ENCODE data around the gene WNT7A. TPM values are rescaled to one million over a fixed set of nuclear protein-coding genes. Genes with fewer than 3 reads are reported as not detected.

The WNT7A gene
- total and polyA plus RNA-seq, 3 donors from 2014 or later, result 1.1 to 3.3 (median 1.1) TPM

- WGBS, 2 donors, result 71 to 79% methylated on average over 3 of the region's 3 CpGs
- no peaks in the 10 kb centered on the region for H3K4me1 ChIP-seq
- H3K27ac ChIP-seq, result no peak overlapping the region
- intact Hi-C loops (cut with DNase I; ENCODE audit: low total_unique reads), result no loop called here
- TF ChIP-seq CTCF (IDR thresholded peaks at IDR 0.05) (no peak), POLR2A (IDR thresholded peaks at IDR 0.05) (no peak)
- H3K4me3 ChIP-seq, result no peak overlapping the region
- no peaks in the 10 kb centered on the region for H3K36me3 ChIP-seq (ENCODE audit: low read depth, missing control alignments)
- DNase-seq, result no peak
- H3K27me3 ChIP-seq, result no peaks in the 10 kb centered on the region
- no peaks in the 10 kb centered on the region for H3K9me3 ChIP-seq
These were observed 64.7 kb downstream of the WNT7A start for GRCh38 chr3:13815088-13815683.

- H3K27me3 ChIP-seq, result no peaks in the 10 kb centered on the region
- no peaks in the 10 kb centered on the region for H3K36me3 ChIP-seq (ENCODE audit: low read depth, missing control alignments)
- no peak for DNase-seq
- no peaks in the 10 kb centered on the region for H3K9me3 ChIP-seq
- TF ChIP-seq CTCF (IDR thresholded peaks at IDR 0.05), result no peak
- TF ChIP-seq POLR2A (IDR thresholded peaks at IDR 0.05), result no peak
- no peak overlapping the region for H3K27ac ChIP-seq
- WGBS, 2 donors, result 58 to 78% methylated on average over 11 of the region's 11 CpGs
- H3K4me3 ChIP-seq, result no peak overlapping the region
- intact Hi-C loops (cut with DNase I; ENCODE audit: low total_unique reads), result no loop called here
- H3K4me1 ChIP-seq, result no peaks in the 10 kb centered on the region
These were observed 67.8 kb downstream of the WNT7A start for GRCh38 chr3:13812034-13812471.

DNA sequence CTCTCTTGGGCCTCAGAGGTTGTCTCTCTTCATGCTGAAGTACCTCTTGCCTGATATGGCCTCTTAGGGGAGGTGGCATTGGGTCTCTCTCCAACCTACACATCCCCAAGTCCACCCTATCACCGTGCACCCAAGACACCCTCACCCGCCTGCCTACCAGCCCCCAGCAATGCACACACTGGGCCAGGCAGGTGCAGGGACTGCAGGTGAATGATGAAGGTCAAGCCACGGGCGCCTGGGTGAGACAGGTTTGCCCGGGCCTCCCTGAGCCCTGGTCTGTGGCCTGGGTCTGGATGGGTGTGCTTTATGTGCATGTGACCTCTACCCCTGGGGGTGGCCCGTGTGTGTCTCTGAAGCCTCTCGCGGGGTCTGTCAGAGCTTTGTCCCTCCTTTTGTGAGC lies 68.3 kb downstream of the WNT7A start:
- no peaks in the 10 kb centered on the region for H3K9me3 ChIP-seq
- H3K4me1 ChIP-seq, result no peaks in the 10 kb centered on the region
- H3K27ac ChIP-seq, result no peak overlapping the region
- H3K27me3 ChIP-seq, result no peaks in the 10 kb centered on the region
- WGBS, 2 donors, result 70 to 71% methylated on average over 7 to 8 of the region's 8 CpGs
- H3K4me3 ChIP-seq, result no peak overlapping the region
- no peak for TF ChIP-seq CTCF (IDR thresholded peaks at IDR 0.05)
- TF ChIP-seq POLR2A (IDR thresholded peaks at IDR 0.05), result no peak
- DNase-seq, result no peak
- H3K36me3 ChIP-seq (ENCODE audit: low read depth, missing control alignments), result no peaks in the 10 kb centered on the region
- intact Hi-C loops (cut with DNase I; ENCODE audit: low total_unique reads), result no loop called here

DNA sequence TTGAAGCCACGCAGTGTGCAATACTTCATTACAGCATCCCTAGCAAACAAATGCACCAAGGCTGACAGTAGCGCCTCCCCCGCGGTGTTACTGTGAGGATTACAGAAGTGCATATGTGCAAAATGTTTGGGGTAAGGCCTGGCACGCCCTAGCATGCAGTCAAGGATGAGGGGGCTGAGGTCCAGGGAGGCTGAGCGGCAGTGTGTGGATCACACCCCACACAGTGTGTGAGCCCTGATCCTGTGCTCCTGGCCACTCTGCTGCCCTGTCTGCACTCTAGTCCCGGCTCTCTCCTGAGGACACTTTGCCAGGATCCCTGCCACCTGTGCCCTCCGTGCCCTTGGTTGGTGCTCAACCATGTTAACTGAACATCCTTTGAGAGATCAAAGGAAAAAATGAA lies 71.3 kb downstream of the WNT7A start:
- Histone ChIP-seq H3K27me3 (no peaks in the 10 kb centered on the region), H3K27ac (no peak overlapping the region), H3K4me1 (no peaks in the 10 kb centered on the region), H3K4me3 (no peak overlapping the region), H3K36me3 (ENCODE audit: low read depth, missing control alignments) (no peaks in the 10 kb centered on the region), H3K9me3 (no peaks in the 10 kb centered on the region)
- intact Hi-C loops (cut with DNase I; ENCODE audit: low total_unique reads), result no loop called here
- 69 to 82% methylated on average over 6 to 8 of the region's 8 CpGs for WGBS, 2 donors
- TF ChIP-seq POLR2A (IDR thresholded peaks at IDR 0.05) (no peak), CTCF (IDR thresholded peaks at IDR 0.05) (no peak)
- no peak for DNase-seq
